HG02938 (cell line): ENCODE measurements around the gene SMPDL3A.

Source experiments
- ATAC-seq: cut with Tn5 transposase; IDR thresholded peaks from one replicate; pipeline ENCODE4 v1.9.1; 2021; ENCODE audit warnings: mild to moderate bottlenecking, moderate library complexity; ENCODE audit not compliant: unreplicated experiment

The SMPDL3A gene

DNA sequence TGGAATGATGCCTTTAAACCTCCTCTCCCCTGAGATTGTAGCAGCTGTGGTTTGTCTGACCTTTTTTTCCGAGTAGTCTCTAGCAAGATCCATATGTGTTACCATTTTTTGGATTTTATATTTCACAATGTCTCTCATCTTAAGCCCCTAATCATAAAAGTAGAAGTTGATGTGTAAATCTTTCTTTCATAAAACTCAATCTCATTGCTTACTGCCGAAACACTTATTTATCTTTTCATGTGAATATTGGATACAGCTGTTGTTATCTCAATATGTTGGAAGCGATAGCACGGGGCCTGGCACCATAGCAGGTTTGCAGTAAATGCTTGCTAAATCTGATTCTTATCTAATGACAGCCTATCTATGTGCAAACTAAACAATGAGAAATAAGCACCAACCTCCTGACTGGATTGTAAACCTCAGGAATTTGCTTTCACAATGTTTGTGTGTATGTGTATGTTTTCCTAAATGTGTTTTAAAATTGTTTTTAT is 14.2 kb downstream of the SMPDL3A start:
- no peak for ATAC-seq

DNA sequence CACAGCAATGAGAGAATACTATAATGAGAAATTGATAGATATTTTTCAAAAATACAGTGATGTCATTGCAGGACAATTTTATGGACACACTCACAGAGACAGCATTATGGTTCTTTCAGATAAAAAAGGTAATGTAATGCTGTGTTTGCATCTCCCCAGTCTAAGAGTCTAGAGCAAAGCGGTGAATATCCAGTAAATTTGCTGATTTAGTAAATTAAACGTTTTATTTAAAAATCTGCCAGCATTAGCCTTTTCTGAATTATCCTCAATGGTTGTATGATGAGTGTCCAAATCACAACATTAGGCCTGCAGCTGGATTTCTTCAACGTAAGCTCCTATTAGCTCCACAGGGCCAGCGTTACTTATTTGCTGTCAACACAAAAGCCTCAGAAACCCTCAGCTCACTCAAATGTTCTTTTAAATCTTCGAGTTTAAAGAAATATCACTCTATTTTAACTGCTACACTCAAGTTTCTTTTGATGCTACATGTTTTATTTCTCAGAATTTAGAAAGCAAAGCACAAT is 16.0 kb downstream of the SMPDL3A start:
- ATAC-seq: no peak

DNA sequence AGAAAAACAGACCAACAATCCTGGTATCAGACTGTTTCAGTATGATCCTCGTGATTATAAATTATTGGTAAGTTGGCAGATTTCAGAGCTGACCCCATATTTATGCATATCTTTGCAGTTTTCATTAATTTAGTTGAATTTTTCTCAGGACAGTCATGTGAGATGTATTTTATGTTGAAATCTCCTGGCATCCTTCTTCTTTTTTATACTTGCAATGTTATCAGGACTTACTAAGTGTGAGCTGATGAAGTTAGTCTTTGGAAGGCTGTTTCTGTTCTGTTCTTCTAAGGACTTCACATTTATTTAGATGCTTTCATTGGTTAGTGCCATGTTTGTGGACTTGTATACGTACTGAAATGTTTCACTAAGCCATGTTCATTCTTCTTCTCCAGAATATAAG is 17.2 kb downstream of the SMPDL3A start:
- ATAC-seq: no peak

DNA sequence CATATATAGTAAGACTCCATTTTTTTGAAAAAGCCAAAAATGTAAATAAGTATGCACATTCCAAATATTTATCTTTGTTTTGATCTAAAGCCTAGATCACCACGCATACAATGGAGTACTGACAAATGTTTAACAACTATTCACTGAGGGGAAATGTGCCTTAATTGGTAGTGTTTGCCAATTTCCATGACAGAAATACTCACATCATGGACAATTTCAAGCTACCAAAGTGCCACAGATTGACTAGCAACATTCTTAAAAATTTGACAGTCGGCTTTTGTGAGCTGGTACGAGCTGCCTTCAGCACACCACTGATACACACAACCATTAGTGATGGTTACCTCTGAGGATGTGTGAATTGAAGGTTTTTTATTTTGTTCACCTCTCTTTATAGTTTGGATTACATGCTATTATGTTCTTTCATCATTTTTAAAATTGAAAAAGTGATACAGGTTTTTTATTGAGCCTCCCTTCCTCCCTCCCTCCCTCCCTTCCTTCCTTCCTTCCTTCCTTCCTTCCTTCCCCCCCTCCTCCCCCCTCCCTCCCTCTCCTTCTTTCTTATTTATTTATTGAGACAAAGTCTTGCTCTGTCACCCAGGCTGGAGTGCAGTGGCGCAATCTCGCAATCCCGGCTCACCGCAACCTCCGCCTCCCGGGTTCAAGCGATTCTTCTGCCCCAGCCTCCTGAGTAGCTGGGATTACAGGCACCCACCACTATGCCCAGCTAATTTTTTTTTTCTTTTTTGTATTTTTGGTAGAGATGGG is 19.2 kb downstream of the SMPDL3A start:
- no peak for ATAC-seq

DNA sequence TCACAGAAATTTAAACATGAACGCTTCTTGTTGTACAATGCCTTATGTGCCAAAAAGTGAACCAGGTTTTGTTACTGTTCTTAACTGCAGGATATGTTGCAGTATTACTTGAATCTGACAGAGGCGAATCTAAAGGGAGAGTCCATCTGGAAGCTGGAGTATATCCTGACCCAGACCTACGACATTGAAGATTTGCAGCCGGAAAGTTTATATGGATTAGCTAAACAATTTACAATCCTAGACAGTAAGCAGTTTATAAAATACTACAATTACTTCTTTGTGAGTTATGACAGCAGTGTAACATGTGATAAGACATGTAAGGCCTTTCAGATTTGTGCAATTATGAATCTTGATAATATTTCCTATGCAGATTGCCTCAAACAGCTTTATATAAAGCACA is 19.9 kb downstream of the SMPDL3A start:
- ATAC-seq: no peak

DNA sequence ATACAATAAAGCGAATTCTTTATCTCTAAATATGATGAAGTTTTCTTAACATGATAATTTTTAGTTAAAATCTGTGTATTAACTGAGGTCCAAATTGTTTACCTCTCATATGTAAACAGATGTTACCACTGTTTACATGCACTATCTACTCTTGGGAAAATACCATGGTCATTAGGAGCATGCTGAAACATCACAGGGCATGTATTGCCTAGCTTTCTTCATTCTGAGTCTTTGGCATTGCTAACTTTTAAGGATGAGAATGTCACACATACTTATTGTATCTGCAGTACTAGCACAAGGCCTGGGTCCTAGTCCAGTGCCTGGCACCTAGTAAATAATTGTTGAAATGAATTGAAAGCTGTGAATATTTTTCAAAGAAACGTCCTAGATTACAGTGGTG is 20.6 kb downstream of the SMPDL3A start:
- ATAC-seq: no peak

DNA sequence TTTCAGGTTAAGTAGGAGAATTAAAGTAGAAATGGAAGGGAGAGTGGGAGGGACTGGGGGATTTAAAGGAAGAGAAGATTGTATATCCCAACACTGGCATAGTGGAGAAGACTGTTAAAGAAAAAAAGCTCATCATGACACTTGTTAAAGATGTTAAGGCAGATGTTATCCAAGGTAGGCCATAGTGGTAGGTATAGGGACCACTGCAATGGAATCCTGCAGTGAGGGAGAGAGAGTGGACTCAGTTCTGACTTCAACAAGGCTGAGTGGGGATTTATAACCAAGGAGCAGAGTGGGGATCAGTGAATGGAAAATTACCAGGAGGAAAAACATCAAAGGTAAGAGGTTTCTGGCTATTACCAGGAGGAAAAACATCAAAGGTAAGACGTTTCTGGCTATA is 21.1 kb downstream of the SMPDL3A start:
- no peak for ATAC-seq

DNA sequence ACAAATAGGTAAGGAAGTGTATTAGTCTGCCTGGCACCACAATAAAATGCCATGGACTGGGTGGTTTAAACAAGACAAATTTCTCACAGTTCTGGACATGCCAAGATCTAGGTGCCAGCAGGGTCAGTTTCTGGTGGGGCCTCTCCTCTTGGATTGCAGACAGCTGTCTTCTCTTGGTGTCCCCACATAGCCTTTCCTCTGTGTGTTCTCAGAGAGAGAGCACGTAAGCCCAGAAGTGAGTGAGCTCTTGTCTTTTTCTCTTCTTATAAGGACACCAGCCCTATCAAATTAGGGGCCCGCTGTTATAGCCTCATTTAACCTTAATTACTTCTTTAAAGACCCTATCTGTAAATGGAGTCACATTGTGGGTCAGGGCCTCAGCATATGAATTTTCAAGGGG is 28.3 kb downstream of the SMPDL3A start:
- ATAC-seq: no peak

DNA sequence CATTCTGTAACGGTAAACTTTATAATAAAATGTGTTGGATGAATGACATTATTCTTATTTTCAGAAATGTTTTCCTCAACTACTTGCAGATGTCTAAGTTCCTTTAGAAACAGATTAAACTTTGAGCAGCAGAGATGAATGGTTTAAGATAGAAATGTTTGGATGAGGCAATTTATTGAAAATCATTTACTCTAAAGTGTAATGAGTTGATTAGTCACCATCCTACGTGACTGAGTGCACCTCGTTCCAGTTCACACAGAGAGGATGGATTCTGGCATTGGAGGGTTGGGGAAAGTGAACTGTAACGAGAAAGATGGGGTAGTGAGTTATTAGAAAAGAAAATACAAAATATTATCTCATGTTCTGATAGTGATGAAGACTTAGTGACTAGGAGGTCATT is 28.7 kb downstream of the SMPDL3A start:
- no peak for ATAC-seq

DNA sequence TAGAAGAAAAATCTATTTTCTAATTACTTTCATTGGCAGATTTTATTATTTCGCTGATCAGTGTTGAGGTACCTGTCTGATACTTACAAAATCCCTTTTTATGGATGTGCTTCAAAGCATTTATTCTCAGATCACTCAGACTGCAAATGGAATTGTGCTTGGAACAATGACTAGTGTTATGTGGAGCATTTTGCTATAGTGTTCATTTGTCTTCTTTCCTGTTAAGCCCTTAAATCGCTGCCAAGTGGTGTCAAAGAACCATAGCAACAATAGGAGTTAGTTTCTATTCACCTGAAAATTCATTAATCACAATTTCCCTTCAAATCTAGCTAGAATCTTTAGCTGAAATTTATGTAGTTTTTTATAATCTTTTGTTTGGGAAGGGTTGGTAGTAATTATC is 29.8 kb downstream of the SMPDL3A start:
- no peak for ATAC-seq

DNA sequence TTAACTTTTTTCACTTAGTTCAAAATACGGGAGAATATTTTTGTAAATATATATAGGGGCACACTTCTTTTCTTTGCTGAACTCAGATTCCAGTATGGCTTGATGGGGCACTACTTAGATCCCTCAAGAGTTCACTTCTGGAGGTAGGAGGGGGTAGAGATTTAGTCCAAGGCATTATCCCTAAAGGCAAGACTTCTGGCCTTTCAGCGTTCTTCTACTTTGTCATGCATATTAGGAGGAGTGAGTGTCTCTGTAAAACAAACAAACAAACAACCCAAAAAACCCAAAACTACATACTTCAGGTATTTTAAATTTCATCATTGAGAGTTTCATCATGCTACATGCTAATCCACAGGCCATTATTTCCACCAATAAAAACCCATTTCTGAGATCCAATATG is 32.0 kb downstream of the SMPDL3A start:
- ATAC-seq: no peak

DNA sequence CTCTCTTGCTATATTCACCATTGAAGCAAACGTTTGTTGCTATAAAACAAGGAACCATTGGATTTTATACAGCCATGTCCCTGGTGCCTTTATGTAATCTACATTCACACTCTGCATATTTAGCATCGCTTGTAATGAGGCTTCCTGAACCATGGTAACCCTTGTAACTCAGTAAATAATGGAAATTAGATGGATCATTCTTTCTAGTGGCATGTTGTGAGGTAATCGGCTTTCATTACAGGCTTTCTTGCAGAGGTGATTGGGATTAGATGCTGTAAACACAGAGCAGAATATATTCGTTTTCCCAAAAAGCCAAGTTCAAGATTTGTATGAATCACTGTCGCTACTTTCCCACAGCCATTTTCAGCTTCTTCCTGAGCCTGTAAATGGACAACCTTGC is 36.1 kb downstream of the SMPDL3A start:
- ATAC-seq: no peak

DNA sequence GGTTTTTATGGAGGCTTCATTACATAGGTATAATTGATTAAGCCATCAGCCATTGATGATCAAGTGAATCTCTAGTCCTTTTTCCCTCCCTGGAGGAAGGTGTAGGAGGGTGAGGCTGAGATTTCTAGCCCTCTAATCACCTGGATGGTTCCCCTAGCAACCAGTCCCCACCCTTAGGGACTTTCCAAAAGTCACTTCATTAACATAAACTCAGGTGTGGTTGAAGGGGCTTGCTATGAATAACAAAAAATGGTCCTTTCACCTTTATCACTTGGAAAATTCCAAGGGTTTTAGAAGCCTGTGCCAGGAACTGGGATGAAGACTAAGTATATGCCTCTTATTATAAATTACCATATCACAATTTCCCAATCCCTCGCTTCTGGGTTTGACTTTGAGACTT is 40.4 kb downstream of the SMPDL3A start:
- ATAC-seq: no peak

DNA sequence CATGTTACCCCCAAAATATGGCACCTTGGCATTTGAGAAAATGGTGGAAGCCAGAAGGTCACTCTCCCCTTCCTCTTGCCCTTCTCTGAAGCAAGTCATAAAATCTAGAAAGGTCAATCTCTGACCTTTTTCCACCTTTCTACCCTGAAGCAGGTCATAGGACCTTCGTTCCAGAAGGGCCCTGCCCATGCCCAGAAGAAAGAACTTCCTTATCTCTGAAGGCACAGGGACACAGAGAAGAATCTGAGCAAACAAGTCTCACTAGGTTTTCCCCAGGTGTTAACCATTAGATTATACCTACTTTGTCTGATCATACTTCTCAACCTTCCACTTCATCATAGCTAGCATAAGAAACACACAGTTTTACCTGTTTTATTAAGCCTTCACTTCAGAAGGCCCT is 42.5 kb downstream of the SMPDL3A start:
- ATAC-seq: no peak

DNA sequence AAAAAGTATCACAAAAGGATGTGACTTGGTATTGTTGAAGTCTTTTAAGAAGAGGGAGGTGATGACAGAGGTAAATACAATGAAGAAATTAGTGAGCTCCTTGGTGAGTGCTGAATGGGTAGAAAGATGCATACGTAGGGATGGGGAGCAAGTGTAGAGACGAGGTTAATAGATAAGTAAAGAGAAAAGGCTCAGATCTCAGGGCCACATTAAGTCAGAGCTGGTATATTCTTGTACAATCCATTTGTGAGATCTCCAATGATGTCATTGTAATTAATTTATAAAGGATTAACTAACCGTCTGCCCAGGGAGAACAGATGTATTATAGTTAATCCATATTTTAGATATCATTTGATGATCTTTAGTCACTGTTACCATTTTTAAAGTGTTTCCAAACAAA is 43.4 kb downstream of the SMPDL3A start:
- no peak for ATAC-seq

DNA sequence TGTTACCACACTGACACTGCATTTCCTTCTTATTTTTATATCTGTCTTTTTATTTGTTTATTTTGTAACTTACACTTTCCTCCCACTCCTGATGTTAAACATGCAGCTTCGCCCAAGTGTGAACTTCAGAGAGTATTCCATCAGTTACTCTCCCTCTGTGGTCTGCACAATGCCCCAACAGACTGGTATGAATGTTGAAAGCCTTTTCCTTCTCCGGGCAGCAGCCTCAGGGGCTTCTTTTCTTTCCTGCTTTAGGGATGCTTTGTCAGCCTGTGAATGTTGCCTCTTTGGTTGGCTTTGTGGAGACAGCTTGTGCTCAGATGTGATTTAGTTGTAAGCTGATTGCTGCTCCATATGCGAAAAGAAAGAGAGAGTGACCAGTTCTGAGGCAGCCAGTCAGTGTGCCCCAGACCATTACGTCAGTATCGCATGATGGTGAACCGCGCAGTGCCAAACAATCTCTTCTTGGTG is 44.0 kb downstream of the SMPDL3A start:
- ATAC-seq: no peak

DNA sequence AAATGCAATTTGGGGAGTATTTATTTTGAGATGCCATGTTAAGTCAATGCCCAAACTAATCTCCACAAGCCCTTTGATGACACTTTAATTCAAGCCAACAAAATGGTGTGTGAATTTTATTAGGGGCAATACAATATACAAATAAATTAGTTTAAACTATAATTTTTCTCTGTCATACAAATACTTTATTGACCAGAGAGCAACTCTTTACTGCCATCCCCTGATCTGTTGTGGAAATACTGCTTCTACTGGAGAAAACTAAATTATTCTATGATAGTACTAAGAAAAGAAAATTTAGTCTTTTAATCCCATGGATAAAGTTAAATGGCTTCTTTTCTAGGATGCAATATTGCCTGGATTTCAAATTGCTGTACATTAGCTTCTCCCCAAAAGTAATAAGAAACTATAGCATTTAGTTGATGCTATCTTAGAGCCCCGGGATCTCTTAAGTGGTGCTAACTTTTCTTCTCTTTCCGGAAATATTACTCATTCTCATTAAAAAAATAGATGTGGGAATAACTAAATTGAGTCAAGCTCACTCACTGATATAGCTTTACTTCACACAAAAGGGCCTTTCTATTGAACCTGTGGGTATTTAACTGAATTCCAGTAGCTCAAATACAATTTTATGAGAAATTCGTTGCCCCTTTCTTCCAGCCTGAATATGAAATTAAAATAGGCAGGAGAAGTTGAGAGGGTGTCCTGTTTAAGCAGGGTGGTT is 49.2 kb downstream of the SMPDL3A start:
- ATAC-seq: no peak

DNA sequence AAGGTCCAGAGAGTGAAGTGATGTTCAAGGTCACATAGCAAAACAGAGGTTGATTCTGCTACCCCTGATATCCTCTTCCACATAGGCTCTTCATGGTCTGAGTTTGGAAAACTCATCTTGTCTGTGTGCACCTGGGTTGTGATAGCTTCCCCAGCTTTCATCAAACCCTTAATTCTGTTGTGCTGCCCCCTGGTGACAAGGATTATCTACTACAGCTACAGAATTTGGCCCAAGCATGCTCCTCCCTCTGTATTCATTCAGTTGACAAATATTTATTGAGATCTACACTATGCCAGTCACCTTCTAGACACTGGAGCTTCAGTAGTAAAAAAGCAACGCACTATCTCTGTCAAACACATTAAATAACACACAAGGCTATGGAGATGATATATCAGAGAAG is 50.4 kb downstream of the SMPDL3A start:
- ATAC-seq: peak; percentile 95

DNA sequence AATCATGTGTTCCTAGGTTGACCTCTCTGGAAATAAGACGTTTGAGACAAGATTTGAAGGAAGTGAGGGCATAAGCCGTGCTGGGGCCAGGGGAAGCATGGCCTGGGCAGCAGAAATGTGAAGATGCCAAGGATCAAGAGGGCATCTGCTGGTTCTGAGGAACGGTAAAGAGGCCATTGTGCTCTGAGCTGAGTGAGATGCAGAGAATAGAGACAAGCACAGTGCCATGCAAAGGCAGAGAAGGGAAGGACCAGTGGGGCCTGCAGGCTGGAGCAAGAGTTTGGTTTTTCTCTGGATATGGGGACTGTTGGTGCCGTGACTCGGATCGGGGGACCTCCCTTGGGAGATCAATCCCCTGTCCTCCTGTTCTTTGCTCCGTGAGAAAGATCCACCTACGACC is 50.8 kb downstream of the SMPDL3A start:
- peak; percentile 17 for ATAC-seq

DNA sequence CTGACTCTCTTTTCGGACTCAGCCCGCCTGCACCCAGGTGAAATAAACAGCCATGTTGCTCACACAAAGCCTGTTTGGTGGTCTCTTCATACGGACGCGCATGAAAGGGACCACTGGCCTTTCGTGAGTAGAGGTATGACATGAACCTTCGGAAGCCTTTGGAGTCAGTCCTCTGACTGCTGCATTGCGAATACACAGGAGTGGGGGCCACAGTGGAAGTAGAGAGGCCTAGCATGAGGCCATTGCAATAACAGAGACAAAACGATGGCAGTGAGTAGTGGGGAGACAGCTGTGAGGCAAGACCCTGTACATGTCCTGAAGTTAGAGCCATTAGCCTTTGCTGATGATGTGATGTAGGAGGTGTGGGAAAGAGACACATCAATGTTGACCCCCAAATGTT is 56.4 kb downstream of the SMPDL3A start:
- ATAC-seq: no peak

DNA sequence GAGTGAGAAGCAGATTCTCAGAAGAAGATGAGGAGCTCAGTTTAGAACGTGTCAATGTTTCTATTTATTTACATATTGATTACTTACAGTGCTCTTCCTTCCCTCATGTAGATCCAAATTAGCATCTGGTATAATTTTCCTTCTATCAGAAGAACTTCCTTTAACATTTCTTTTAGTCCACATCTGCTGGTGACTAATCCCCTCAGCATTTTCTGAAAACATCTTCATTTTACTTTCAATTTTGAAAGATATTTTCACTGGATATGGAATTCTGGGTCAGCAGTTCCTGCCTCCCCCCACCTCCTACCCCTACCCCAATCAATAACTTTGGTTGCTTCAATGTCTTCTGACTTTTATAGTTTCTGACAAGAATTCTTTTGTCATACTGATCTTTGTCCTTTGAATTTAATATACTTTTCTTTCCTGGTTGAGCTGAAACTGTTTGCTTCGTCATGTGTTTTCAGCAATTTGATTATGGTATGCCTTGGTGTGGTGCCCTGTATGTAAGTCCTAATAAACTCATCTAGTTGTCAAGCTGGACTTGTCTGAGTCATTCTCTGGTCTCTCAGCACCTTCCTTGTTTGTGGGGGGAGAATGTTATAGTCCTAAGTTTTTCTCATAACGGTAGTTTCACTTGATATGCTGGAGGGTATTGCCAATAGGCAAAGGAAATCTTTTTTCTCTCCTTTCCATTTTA is 57.0 kb downstream of the SMPDL3A start:
- ATAC-seq: no peak
